Measurements from ENCODE around the gene ZBTB37.
"Not testable (repeated sequence)": the region's sequence is repeated elsewhere in the genome, so short reads cannot be mapped to it uniquely, and the experiment has no call there.

ZBTB37 gene

DNA sequence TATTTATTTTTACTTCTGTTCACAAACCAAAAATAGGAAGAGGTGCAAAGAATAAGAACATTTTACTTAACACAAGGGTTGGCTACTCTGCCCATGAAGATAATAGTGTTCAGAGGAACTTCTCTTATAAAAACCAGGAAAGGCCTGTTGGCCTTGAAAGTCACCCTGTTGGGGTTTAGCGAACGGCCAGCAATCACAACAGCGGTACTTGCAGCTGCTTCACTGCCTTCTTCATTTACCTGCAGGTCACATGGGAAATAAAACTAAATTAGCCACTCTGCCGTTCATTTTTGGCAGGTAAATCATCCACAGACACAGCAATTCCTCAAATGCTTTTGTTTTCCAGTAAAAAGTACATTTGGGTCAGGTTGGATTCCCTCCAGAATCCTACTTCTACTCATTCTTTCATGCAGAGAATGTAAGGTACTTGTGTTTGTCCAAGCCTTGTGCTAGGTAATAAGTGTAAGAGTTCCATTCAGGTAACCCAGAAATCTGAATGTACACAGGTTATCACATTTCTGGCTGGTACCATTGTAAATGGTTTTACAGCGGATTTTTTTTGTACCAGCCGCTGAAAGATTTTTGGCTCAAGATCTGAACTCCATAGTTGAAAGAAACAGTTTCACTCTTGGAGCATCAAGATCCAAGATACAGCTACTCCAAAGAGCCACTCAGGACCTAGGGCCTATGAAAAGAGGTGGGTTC lies 35.8 kb downstream of the ZBTB37 start:
- DNase-seq (ENCODE audit: low read depth, low spot score): no peak

DNA sequence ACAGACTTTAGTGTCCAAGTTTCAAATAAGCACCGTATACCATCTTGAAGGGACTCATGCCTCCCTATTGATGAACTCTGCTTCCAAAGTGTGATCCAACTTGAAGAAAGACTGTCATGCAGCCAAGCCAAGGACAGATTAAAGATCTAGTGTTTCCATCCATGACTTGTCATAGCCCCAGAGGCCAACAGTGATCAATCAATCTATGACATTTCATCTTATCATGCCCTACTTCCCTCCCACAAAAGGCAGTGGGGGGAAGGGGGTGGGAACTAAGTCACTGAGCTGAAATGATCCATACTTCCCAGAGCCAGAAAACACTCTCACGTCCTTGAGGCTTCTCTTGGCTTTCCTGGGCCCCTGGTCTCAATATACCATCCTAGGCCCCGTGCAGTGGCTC lies 44.9 kb downstream of the ZBTB37 start:
- DNase-seq (ENCODE audit: low read depth, low spot score): no peak

DNA sequence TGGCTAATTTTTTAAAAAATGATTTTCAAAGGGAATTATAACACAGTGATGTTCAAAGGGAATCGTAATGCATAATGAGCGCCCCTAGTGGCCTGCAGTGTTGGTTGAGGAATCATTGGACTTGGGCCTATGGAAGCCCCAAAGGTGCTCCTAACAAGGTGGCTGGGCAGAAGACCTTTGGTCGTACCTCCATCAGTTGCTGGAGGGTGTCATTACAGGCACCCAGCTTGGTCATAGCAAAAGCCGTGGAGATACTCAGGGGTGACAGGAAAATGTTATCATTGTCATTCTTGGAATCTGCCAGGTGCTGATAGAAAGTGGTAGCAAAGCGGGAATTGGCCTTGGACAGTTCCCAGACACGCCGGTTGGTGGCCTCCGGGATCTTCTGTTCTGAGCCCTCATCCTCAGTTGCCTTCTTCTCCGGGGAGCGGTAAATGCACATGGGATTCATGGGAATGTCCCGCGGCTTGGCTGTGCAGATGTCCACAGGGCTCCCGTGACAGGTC lies 46.2 kb downstream of the ZBTB37 start:
- DNase-seq (ENCODE audit: low read depth, low spot score): no peak

DNA sequence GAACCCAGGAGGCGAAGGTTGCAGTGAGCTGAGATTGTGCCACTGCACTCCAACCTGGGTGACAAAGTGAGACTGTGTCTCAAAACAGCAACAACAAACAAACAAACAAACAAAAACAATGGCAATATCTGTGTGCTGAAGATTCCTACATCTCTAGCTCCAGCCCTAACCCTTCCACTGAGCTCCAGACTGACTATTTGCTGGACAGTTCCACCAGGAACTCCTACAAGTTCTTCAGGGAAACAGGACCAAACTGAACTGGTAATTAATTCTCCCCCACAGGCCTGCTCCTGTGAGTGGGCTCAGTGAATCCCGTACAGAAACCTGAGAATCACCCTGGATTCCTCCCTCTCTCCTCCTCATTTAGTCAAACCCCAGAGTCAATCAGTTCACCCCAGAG lies 47.4 kb downstream of the ZBTB37 start:
- DNase-seq (ENCODE audit: low read depth, low spot score): no peak

DNA sequence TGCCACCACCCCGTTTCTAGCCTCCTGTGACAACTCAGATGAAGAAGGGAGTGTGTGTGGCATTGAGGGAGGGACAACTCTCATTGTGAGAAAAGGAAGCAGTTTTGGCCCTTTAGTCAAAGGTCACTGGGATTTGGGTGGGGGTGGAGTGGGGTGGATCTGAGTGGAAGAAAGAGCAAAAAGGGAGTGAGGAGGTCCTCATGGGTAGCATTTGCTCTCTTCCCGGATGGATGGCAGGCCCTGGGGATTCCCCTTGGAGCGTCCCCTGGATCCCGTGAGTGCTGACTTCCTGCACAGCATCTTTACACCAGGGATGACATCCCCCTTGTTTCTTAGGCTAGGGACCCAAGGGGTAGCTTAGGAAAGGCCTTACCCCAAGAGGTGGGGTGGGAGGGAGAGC lies 48.5 kb downstream of the ZBTB37 start:
- no peak for DNase-seq (ENCODE audit: low read depth, low spot score)

DNA sequence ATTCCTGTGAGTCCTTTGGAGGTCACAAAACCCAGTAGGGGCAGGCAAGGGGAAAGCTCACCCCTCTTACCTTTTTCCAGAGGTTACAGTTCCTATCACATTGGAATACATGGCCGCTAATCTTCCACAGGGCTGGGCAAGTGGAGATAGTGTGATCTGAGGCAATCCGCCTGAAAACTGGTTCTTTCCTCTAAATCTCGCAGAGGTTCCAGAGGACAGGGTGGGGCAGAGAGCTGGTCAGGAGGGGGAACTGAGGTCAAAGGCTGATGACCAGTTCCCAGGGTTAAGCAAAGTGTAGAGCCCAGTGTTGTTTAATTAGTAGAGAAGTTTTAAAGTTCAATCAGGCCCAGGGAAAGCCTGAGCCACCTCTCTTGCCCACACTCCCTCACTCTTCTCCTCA lies 49.0 kb downstream of the ZBTB37 start, which contains the start of gene SERPINC1:
Gene SERPINC1, minus strand, starts transcription at position 179 of the 400 bp plus-strand sequence. Its CDS starts 68 bp downstream, at position 111.
- DNase-seq (ENCODE audit: low read depth, low spot score): no peak

DNA sequence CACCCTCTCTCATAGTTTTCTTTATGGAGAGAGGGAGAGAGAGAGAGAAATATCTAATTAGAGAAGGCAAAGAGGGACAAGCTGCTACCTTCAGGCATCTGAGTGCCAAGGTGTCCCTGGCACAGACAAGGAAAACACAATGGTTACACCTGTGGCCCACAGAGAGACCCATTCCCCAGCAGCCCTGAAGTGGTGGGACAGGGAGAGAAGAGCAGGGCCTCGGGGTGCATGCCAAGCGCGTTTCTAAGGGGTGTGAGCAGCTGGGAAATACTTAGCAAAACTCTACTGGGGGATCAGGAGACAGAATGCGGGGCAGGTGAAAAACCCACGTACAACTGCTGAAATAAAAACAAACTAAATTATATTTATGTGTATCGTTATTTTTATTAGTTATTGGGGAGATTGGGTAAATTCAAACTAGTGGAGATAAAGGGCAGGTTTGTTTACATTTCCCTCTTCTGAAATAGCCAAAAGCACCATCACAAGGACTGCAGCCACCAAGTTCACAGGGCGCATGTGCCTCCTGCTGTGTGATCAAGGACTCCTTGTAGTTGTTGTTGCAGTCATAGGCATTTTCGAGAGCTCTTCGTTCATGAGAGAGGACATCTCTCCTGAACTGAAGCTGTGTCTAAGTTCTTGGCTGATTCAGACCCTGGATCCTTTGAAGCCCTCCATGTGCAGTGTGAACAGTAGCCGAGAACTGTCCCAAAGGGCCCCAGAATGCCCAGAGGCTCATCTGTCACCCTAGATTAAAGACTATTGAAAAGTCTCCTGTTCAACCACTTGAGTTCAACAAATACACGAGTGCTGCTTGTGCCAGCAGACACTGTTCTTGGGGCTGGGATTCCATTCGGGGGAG lies 49.7 kb downstream of the ZBTB37 start:
- no peak for DNase-seq (ENCODE audit: low read depth, low spot score)

DNA sequence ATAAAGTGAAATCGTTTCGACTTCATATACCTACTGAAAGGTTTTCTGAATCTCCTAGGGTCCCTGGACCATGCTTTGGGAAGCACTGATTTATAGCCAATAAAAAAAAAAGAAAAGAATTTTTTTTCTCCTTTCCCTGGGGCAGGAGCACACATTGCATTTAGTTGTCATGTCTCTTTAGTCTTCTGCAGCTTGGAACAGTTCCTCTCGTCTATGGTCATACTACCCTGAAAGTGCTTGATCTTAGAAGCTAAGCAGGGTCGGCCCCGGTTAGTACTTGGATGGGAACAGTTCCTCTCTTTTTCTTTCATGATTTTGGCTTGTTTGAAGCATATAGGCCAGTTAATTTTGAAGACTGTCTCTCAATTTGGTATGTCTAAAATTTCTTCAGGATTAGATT lies 52.7 kb downstream of the ZBTB37 start:
- no peak for DNase-seq (ENCODE audit: low read depth, low spot score)

DNA sequence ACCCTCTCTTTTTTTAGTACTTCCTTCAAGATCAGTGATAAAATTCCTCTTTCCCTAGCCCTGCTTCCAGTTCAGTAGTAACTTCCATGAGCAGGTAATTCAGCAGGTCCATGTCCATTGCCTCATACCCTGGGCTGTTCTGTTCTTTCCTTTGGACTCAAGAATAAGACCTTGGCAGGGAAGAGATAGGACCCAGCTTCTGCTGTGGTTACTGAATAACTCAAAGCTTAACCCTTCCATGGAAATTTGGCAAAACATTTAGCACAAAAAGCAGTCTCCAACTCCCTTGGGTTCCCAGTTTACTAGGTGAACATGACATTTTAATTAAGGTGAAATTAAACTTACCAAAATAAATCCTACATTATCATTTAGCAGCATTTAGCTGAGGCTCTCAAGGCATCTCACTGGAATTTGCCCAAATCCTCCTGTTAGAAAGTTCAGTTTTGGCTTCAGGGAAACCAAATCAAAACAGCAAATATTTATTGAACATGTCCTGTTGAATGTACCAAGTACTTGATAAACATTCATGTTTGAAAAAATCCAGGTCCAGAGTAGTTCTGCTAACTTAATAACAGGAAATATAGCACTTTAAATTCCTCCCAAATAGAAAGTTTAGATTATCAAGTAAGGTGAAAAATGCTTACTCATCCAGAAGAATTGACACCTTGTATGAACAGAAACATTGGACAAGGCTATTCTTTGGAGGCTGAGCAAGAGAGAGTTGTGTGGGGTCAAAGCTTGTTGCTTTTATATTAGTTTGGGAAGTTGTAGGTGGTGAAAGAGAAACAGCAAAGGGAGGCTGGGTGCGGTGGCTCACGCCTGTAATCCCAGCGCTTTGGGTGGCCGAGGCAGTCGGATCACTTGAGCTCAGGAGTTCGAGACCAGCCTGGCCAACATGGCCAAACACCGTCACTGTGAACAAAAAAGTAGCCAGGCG lies 57.4 kb downstream of the ZBTB37 start:
- DNase-seq (ENCODE audit: low read depth, low spot score): no peak

DNA sequence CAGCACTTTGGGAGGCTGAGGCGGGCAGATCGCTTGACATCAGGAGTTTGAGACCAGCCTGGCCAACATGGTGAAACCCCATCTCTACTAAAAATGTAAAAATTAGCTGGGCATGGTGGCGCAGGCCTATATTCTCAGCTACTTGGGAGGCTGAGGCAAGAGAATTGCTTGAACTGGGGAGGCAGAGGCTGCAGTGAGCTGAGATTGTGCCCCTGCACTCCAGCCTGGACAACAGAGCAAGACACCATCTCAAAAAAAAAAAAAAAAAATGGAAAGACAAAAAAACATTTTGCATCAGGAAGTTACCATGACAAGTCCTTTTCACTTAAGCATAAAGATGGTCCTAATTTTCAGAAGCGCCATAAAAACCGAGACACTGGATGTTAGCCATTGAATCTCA lies 62.4 kb downstream of the ZBTB37 start:
- DNase-seq (ENCODE audit: low read depth, low spot score): not testable (repeated sequence)

DNA sequence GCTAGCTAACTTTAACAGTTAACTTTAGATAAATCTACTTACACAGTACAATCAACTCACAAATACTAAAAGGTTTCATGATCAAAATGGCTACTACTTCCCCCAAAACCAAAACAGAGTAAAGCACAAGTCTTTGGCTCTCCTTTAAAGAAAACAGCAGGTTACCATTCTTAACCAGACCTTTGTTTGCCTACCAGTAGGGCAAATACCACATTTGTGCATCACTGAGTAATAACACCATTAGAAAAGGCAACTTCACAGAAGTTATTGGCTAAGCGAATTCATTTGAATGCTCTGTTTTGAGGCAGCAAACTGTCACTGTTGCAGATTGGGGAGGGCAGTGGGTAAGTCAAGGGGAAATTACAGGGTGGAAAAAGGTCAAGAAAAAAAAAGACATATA lies 66.3 kb downstream of the ZBTB37 start:
- DNase-seq (ENCODE audit: low read depth, low spot score): peak; percentile 26

DNA sequence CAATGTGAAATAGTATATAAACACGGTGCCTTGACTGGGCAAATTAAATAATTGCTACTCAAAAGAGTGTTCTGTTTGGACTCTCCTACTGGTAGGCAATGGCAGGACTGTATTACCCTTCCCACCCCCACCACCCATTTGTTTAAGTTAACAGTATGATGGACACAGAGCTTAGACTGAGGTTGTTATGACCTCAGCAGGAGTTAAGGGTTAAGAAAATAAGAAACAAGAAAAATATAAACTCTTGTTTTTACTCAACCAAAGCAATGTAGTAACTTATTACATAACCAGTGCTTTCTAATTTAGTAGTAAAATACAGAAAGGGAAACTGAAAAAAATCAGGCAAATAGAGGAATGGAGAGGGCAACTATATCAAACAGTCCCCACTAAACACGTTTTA lies 68.9 kb downstream of the ZBTB37 start:
- peak; percentile 31 for DNase-seq (ENCODE audit: low read depth, low spot score)

DNA sequence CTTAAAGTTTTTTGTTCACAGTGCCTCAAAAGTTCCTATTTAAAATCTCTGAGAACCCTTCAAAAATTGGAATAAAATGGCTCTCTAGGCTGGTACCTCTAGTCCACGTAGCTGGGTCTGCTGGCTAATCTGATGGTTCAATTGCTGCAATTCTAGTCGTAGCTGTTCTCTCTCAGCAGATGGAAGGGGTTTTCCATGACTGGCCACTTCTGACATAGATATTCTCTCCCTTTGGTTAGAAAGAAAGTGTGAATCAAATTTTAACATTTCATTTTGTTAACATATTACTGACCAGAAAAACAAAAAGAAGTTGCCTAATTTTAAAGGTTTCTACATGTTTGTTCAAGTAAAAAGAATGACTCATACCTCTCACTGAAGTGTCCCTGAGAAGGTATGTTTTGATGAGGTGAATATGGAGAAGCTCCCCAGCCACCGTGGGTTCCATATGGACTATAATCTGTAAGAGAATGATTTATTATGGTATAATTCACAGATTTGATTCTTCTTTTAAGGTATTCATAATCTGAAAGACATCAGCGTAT lies 78.3 kb downstream of the ZBTB37 start:
- no peak for DNase-seq (ENCODE audit: low read depth, low spot score)

DNA sequence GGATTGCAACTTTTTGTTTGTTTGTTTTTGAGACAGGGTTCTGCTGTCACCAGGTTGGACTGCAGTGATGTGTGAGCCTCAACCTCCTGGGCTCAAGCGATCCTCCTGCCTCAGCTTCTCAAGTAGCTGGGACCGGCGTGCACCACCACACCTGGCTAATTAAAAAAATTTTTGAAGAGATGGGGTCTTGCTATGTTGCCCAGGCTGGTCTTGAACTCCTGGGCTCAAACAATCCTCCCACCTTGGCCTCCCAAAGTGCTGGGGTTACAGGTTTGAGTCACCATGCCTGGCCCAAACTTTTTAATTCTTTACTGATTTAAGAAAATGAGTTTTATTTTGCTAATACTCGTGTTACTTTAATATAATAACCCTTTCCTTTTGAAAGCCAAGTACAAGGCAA lies 80.4 kb downstream of the ZBTB37 start:
- DNase-seq (ENCODE audit: low read depth, low spot score): no peak
